ENCODE data around the gene LRRC8B.
A peak's percentile ranks its signal among the peaks of the same experiment; 100 is the strongest.
"Not testable (repeated sequence)": the region's sequence is repeated elsewhere in the genome, so short reads cannot be mapped to it uniquely, and the experiment has no call there.

LRRC8B gene

DNA sequence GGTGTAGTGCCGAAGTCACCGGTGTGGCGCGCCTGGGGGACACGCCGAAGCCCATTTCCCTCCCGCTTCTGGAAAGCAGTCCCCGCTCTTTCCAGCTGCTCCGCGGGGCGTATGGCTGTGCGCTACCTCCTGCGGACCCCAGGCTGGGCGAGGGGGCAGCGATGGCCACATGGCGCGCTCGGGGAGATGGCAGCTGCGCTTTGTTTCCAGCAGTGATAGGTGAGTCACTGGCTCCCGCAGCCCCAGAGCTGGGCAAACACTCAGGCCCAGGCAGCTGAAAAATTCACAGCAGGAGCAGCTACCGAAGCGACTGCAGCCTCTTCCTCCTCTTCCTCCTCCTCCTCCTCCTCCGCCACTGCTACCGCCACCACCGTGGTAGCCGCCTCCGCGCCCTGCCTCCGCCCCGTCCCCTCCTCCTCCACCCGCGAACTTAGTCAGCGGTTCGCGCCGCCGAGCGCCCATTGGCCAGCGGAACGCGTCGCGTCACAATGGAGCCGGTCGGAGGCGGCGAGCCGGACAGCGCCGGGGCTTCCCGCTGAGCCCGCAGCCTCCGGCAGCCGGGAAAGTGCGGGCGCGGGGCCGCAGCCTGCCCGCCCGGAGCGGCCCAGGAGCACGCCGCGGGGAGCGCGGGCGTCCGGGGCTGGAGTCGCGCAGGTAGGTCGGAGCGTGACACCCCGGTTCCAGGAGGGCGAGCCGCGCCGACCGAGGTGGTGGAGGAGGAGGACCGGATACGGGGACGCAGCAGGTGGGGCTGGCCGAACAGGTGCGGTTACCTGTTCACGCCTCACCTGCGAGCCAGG is at the start of gene LRRC8B:
TSS of gene LRRC8B (plus strand) at position 461 of the 800 bp plus-strand sequence. CDS start 57,822 bp downstream, outside the sequence.
- DNase-seq: peak; percentile 43 to 81

DNA sequence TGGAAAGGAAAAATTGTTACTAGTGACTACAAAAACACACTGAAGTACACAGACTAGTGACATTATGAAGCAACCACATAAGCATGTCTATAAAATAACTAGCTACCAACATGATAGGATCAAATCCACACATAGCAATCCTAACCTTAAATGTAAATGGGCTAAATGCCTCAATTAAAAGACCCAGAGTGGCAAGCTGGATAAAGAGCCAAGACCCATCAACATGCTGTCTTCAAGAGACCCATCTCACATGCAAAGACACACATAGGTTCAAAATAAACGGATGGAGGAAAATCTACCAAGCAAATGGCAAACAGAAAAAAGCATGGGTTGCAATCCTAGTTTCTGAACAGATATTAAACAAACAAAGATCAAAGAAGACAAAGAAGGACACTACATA is 49.4 kb upstream of the LRRC8B start:
- no peak for DNase-seq

DNA sequence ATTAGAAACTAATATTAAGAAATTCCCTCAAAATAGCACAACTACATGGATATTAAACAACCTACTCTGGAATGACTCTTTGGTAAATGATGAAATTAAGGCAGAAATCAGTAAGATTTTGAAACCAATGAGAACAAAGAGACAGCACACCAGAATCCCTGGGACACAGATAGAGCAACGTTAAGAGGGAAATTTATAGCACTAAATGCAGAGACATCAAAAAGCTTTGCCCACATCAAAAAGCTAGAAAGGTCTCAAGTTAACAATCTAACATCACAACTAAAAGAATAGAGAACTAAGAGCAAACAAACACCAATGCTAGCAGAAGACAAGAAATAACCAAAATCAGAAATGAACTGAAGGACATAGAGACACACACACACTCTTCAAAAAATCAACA is 48.6 kb upstream of the LRRC8B start:
- DNase-seq: no peak

GRCh38 chr1:89483010-89483756 is 41.4 kb upstream of the LRRC8B start:
- peak; percentile 62 to 79 for DNase-seq

GRCh38 chr1:89483757-89484077 is 40.9 kb upstream of the LRRC8B start:
- DNase-seq: no peak

GRCh38 chr1:89484092-89485038 is 40.3 kb upstream of the LRRC8B start:
- peak in 1 of 2 experiments; percentile 6 for DNase-seq

DNA sequence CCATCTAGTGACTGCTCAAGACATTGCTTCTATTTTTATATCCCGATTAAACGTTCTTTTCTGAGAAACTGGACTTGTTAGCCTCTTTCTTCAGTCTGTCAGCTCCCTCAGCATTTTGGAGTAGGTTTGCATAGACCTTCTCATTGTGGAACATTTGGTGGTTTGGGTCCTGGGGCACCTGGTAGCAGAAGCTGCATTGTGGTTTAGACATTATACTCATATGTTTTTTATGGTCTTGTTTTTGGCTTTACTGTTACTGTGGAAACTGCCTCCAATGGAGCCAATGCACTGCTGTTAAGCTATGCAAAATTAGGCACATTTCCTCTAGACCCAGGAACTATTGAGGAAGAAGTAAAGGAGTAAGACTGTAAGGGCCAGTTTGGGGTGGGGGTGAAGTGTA is 36.7 kb upstream of the LRRC8B start:
- DNase-seq: no peak

DNA sequence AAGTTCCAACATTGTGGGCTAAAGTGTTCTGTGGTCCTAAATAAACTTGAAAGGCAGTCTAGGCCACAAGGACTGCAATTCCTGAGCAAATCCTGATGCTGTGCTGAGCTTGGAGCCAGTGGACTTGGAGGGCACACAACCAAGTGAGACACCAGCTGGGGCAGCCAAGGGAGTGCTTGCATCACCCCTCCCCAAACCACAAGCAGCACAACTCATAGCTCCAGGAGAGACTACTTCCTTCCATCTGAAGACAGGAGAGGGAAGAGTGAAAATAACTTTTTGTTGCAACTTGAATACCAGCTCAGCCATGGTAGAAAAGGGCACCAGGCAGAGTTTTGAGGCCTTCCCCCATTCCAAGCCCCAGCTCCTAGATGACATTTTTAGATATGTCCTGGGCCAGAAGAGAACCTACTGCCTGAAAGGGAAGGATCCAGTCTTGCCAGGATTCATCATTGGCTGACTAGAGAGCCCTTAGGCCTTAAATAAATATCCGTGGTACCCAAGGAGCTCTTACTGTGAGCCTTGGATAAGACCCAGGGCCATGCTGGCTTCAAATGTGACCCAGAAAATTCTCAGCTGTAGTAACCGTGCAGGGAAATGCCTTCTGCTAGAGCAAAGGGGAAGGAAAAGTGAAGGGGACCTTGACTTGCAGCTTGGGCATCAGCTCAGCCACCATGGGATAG is 35.4 kb upstream of the LRRC8B start:
- DNase-seq: no peak

- no peak for DNase-seq
Measured at GRCh38 chr1:89490389-89490788, 34.2 kb upstream of the LRRC8B start.

GRCh38 chr1:89499320-89499719 is 25.3 kb upstream of the LRRC8B start:
- no peak for DNase-seq

DNA sequence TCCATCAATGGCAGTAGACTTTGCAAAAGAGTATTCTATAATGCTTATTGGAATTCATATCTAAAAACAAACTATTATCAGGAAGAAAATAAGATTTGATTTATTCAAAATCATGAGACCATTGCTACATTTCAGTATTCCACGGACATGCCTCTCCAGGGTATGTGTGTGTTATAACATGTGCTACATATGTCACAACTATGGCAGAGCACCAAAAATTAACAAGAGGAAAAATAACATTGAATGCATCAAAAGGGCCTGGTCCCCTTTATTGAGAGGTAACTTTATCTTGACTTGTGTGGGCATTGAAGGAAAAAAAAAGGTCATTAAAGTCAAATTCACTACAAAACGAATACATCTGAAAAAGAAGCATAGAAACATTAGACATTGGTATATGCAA is 22.6 kb upstream of the LRRC8B start:
- DNase-seq: no peak

- DNase-seq: no peak
Measured at GRCh38 chr1:89502895-89503294, 21.7 kb upstream of the LRRC8B start.

DNA sequence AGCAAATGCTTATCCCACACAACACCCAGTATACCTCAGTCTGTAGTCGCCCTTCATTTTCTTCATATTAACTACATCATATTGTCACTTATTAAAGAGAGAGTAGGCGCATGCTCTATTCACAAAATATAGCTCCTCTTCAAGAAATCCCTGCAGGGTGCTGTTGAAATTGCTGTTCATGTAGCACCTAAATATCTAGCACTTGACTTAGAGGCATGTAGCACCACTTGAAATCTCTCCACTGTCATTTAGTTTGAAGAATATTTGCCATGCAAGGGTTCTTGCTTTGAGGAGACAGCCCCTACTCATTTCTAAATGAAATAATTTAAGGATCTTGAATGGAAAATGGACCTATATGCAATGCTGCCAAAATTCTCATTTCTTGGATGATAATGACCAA is 20.9 kb upstream of the LRRC8B start:
- no peak for DNase-seq

DNA sequence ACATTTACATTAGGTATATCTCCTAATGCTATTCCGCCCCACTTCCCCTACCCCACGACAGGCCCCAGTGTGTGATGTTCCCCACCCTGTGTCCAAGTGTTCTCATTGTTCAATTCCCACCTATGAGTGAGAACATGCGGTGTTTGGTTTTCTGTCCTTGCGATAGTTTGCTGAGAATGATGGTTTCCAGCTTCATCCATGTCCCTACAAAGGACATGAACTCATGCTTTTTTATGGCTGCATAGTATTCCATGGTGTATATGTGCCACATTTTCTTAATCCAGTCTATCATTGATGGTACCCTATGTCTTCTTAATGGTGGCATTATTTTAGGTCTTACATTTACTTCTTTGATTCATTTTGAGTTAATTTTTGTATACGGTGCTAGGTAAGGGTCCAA is 14.6 kb upstream of the LRRC8B start:
- not testable (repeated sequence) for DNase-seq

DNA sequence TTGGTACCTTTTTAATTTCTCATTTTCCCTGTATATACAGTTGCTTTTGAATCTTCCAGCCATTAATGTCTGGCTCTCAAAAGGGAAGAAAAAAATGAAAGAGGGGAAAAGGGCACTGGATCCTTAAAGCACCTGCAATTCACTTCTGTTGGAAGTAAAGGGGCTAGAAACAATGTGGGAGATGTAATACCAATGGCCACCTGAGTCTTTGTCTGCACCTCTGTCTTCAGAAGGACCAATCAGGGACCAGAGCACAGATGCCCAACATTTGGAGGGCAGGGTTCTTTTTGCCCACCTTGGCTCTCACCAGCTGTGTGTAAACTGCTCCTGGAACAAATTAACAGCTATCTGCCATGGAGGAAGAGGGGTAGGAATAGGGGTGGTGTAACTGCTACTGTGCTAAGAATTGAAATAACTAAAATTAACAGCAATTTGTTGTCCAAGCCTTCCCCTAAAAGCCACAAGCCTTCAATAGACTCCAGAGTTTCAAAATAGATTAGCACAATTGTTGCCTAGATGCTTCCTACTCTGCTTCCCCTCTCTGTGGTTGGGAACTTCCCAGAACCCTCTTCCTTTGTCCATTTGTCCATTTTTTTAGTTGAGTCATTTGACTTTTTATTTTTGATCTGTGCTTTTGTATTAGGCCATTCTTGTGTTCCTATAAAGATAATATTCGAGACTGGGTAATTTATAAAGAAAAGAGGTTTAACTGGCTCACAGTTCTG is 11.5 kb upstream of the LRRC8B start:
- no peak for DNase-seq

DNA sequence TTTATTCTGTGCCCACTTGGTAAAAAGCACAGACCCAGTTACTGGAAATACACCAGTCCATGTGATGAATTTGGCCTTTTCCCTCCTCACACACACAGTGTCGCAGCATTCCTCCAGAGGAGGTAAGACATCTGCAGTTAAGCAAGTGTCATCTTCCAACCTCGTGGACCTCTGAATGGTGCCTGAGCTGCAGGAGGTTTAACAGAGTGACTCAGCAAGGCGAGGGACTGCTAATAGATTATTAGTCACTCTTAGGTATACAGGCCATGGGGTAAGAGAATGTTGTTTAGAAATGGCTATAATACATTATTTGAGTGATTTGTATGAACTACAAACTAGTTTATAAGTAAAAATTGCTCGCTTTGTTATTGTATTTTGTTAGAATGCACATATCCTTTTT is 8.6 kb upstream of the LRRC8B start:
- no peak for DNase-seq

DNA sequence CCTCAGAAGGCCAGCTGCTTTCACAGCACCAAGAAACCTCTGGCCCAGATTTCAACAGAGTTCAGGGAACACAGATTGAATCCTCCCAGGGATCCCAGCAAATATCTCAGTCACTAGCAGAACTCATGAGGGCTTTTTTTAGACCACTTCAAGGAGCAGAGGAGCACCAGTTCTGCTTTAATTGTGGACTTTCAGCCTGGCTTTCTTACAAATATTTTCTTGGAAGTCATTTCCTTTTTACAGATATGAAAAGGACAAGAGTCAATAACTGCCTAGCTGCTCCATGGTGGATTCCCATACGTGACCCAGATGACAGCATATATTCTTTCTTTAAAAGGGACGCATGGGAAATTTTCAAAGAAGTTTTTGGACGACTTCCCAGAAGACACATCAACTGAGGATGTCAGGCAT is 6.4 kb upstream of the LRRC8B start:
- no peak for DNase-seq

- DNase-seq: peak in 1 of 2 experiments; percentile 38
Measured at GRCh38 chr1:89519779-89520358, 4.8 kb upstream of the LRRC8B start.

DNA sequence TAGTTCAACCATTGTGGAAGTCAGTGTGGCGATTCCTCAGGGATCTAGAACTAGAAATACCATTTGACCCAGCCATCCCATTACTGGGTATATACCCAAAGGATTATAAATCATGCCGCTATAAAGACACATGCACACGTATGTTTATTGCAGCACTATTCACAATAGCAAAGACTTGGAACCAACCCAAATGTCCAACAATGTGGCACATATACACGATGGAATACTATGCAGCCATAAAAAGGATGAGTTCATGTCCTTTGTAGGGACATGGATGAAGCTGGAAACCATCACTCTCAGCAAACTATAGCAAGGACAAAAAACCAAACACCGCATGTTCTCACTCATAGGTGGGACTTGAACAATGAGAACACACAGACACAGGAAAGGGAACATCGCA is 2.7 kb upstream of the LRRC8B start:
- not testable (repeated sequence) for DNase-seq

- peak; percentile 82 to 84 for DNase-seq
Measured at GRCh38 chr1:89523572-89524368, 859 bp upstream of the LRRC8B start.

Data from NCI-H524 (cell line).